Stomach (tissue), 4 donors: ENCODE results near the gene FBXO27.

Source experiments
- CTCF ChIP-seq, 7 experiments: fragments of 450-650 bp in 4 of 7; fragments of 200-600 bp in 3 of 7; sonication (generic) in 3 of 7; IDR thresholded peaks; one replicate each; pipeline ENCODE4 v1.5.1; 2016 to 2019; ENCODE audit warnings: antibody characterized with exemption in 7 of 7, control low read depth in 2 of 7, mild to moderate bottlenecking in 1 of 7
- EP300 ChIP-seq: sonication (generic); formaldehyde crosslinking; IDR thresholded peaks from one replicate; pipeline ENCODE4 v1.6.1; 2017; ENCODE audit warnings: antibody characterized with exemption
- POLR2A ChIP-seq, 4 donors: fragments of 450-650 bp; IDR thresholded peaks; one replicate each; pipeline ENCODE4 v1.6.1; 2016; ENCODE audit warnings: antibody characterized with exemption in 4 of 4, control low read depth in 2 of 4, mild to moderate bottlenecking in 1 of 4, moderate library complexity in 1 of 4
- POLR2AphosphoS5 ChIP-seq, 3 donors: sonication (generic); formaldehyde crosslinking; IDR thresholded peaks; one replicate each; pipeline ENCODE4 v1.6.1; 2016; ENCODE audit warnings: antibody characterized with exemption in 3 of 3

- TF ChIP-seq EP300 (no peak), CTCF (IDR thresholded peaks at IDR 0.05) (no peak), POLR2A (IDR thresholded peaks at IDR 0.05) (no peak), POLR2AphosphoS5 (IDR thresholded peaks at IDR 0.05) (no peak)
Observed at GRCh38 chr19:38975214-38975860, 57.0 kb downstream of the FBXO27 start, which contains the start of gene FBXO17.
